ENCODE results near the gene SF3A1.

- TF ChIP-seq SUZ12 (IDR thresholded peaks at IDR 0.05; ENCODE audit: extremely low read depth, insufficient read depth, insufficient read length) = no peak
- no peak for TF ChIP-seq YY1 (IDR thresholded peaks at IDR 0.05; ENCODE audit: insufficient read depth, insufficient read length)
- TF ChIP-seq ZNF274 (IDR thresholded peaks at IDR 0.05; ENCODE audit: low read depth, low read length) = no peak
Measured at GRCh38 chr22:30396871-30397655, 40.4 kb upstream of the SF3A1 start, which contains the start of gene SEC14L2.

Measured in NT2/D1 (cell line).